Hypothalamus (tissue), 51 donors: ENCODE results near the gene NTPCR.
A peak's percentile ranks its signal among the peaks of the same experiment; 100 is the strongest.

Experiments used
- DNase-seq, 51 donors: peaks; one replicate each; lab custom pipeline; 2025; lab: John Stamatoyannopoulos, UW

Gene NTPCR

GRCh38 chr1:233005156-233005555 is 54.7 kb downstream of the NTPCR start:
- DNase-seq, result no peak

- no peak for DNase-seq
These were observed 55.3 kb downstream of the NTPCR start for GRCh38 chr1:233005703-233006102.

- no peak for DNase-seq
These were observed 55.7 kb downstream of the NTPCR start for GRCh38 chr1:233006108-233006507.

GRCh38 chr1:233006541-233006973 is 56.1 kb downstream of the NTPCR start:
- no peak for DNase-seq

GRCh38 chr1:233010146-233010545 is 59.7 kb downstream of the NTPCR start:
- no peak for DNase-seq

GRCh38 chr1:233012021-233012420 is 61.6 kb downstream of the NTPCR start:
- DNase-seq, result no peak

GRCh38 chr1:233015965-233016364 is 65.6 kb downstream of the NTPCR start:
- DNase-seq, result no peak

GRCh38 chr1:233016798-233017197 is 66.4 kb downstream of the NTPCR start:
- DNase-seq, result no peak

GRCh38 chr1:233019083-233019482 is 68.7 kb downstream of the NTPCR start:
- no peak for DNase-seq

- DNase-seq, result no peak
These were observed 69.4 kb downstream of the NTPCR start for GRCh38 chr1:233019778-233020325.

GRCh38 chr1:233020426-233020825 is 70.0 kb downstream of the NTPCR start:
- DNase-seq, result peak in 1 of 51 donors; percentile 10

- DNase-seq, result no peak
These were observed 71.8 kb downstream of the NTPCR start for GRCh38 chr1:233022246-233022645.

GRCh38 chr1:233024199-233024598 is 73.8 kb downstream of the NTPCR start:
- no peak for DNase-seq

GRCh38 chr1:233025157-233025556 is 74.7 kb downstream of the NTPCR start:
- peak in 14 of 51 donors; percentile 5 to 48 (median 10) for DNase-seq

GRCh38 chr1:233025567-233025966 is 75.2 kb downstream of the NTPCR start:
- no peak for DNase-seq

- DNase-seq, result no peak
These were observed 76.6 kb downstream of the NTPCR start for GRCh38 chr1:233027046-233027445.

- DNase-seq, result no peak
These were observed 81.1 kb downstream of the NTPCR start for GRCh38 chr1:233031521-233031920.

GRCh38 chr1:233032916-233033315 is 82.5 kb downstream of the NTPCR start:
- DNase-seq, result no peak

GRCh38 chr1:233033361-233033760 is 83.0 kb downstream of the NTPCR start:
- DNase-seq, result no peak
